Endodermal cell (in vitro differentiated cells): ENCODE measurements around the gene BLACAT1. TPM values are rescaled to one million over a fixed set of nuclear protein-coding genes. Genes with fewer than 3 reads are reported as not detected.
"Not testable (repeated sequence)": the region's sequence is repeated elsewhere in the genome, so short reads cannot be mapped to it uniquely, and the experiment has no call there.

ENCODE experiments used
- DNase-seq: peaks from one replicate; pipeline ENCODE4 v3.0.0-alpha.2; 2017
- H3K27ac ChIP-seq: 2 replicates; pipeline ENCODE4 v1.5.1; 2013; ENCODE audit warnings: mild to moderate bottlenecking, low read depth, low read length, moderate library complexity
- H3K27me3 ChIP-seq: 2 replicates; pipeline ENCODE4 v1.6.1; 2013; ENCODE audit warnings: mild to moderate bottlenecking, low read length, moderate library complexity; ENCODE audit not compliant: insufficient read depth, control insufficient read depth, poor library complexity, severe bottlenecking
- H3K36me3 ChIP-seq: 2 replicates; pipeline ENCODE4 v1.7.0; 2013; ENCODE audit warnings: mild to moderate bottlenecking, low read length, moderate library complexity; ENCODE audit not compliant: control insufficient read depth, insufficient read depth
- H3K4me1 ChIP-seq: one replicate; pipeline ENCODE4 v1.7.0; 2013; ENCODE audit warnings: low read length; ENCODE audit not compliant: control insufficient read depth, insufficient read depth
- H3K4me3 ChIP-seq: 2 replicates; pipeline ENCODE4 v1.5.1; 2013; ENCODE audit warnings: mild to moderate bottlenecking, low read length, moderate library complexity
- H3K9ac ChIP-seq: 2 replicates; pipeline ENCODE4 v1.6.1; 2013; ENCODE audit warnings: mild to moderate bottlenecking, low read length, moderate library complexity; ENCODE audit not compliant: poor library complexity, severe bottlenecking; ENCODE audit errors: extremely low read depth
- H3K9me3 ChIP-seq: 2 replicates; pipeline ENCODE4 v1.6.1; 2013; ENCODE audit warnings: mild to moderate bottlenecking, low read length, moderate library complexity; ENCODE audit not compliant: control insufficient read depth
- H3K27ac Mint-ChIP-seq: 2 replicates; pipeline ENCODE4 v1.8.0; 2020; ENCODE audit warnings: mixed read lengths
- H3K27me3 Mint-ChIP-seq: 2 replicates; pipeline ENCODE4 v1.8.0; 2021; ENCODE audit warnings: mild to moderate bottlenecking, mixed read lengths; ENCODE audit not compliant: insufficient read depth
- H3K36me3 Mint-ChIP-seq: 2 replicates; pipeline ENCODE4 v1.8.0; 2020; ENCODE audit warnings: low read depth, mixed read lengths
- H3K4me1 Mint-ChIP-seq: 2 replicates; pipeline ENCODE4 v1.8.0; 2020; ENCODE audit warnings: mixed read lengths
- H3K4me3 Mint-ChIP-seq: 2 replicates; pipeline ENCODE4 v1.8.0; 2020; ENCODE audit warnings: mild to moderate bottlenecking, moderate library complexity, mixed read lengths
- H3K9me3 Mint-ChIP-seq: 2 replicates; pipeline ENCODE4 v1.8.0; 2020; ENCODE audit warnings: mild to moderate bottlenecking, mixed read lengths
- WGBS, 2 experiments: methylation state at CpG; one replicate each; pipeline versions ENCODE4 v1.1.5 to v1.1.7; 2013; ENCODE audit warnings: missing lambda C conversion rate in 2 of 2, mixed read lengths in 1 of 2; ENCODE audit not compliant: insufficient coverage in 1 of 2, insufficient read length in 1 of 2; 5-methylcytosine and 5-hydroxymethylcytosine counted together
- total RNA-seq, 2 donors: library from RNA; stranded (reverse); fragmentation: NEBNext Ultra II Directional in 1 of 2; extraction: Animal tissue kit (Norgen Biotek cat#: 25700) in 1 of 2; gene quantifications; 2 replicates in 1 of 2; 3 replicates in 1 of 2; pipeline ENCODE4 v1.2.1, GENCODE V29; 2021
- TF ChIP-seq, protein P1 (sequence below): fragments of 200-600 bp; sonication (generic); conservative IDR thresholded peaks from 2 replicates; pipeline ENCODE4 v1.5.0; 2021; ENCODE audit warnings: antibody characterized with exemption, mild to moderate bottlenecking

BLACAT1 gene
- total RNA-seq, 2 donors from 2014 or later: 7.4 to 7.6 TPM

DNA sequence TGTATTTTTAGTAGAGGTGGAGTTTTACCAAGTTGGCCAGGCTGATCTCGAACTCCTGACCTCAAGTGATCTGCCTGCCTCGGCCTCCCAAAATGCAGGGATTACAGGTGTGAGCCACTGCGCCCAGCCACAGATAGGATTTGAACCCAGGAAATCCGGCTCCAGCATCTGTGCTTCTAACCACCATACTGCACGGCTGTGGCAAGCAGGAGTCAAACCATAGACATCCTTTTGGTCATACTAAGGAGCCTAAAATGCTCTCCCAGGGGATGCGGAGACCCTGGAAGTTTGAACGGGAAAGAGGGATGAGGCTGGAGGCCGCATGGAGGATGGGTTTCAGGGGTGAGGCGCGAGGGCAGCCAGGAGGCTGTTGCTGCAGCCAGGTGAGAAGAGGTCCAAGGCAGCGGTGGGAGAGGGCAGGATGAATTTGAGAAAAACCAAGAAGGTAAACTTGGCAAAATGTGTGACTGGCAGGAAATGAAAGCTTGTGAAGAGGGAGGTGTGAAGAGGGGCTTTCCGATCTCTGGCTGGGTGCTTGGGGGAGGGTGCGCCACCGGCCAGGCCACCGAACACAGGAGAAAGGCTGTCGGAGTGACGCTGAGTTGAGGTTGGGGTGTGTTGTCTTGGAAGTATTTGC lies 24.6 kb upstream of the BLACAT1 start:
- TF ChIP-seq, protein P1, sequence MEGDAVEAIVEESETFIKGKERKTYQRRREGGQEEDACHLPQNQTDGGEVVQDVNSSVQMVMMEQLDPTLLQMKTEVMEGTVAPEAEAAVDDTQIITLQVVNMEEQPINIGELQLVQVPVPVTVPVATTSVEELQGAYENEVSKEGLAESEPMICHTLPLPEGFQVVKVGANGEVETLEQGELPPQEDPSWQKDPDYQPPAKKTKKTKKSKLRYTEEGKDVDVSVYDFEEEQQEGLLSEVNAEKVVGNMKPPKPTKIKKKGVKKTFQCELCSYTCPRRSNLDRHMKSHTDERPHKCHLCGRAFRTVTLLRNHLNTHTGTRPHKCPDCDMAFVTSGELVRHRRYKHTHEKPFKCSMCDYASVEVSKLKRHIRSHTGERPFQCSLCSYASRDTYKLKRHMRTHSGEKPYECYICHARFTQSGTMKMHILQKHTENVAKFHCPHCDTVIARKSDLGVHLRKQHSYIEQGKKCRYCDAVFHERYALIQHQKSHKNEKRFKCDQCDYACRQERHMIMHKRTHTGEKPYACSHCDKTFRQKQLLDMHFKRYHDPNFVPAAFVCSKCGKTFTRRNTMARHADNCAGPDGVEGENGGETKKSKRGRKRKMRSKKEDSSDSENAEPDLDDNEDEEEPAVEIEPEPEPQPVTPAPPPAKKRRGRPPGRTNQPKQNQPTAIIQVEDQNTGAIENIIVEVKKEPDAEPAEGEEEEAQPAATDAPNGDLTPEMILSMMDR: no peak
- peak; percentile 75 for DNase-seq
- no peaks in the 10 kb centered on the region for H3K36me3 ChIP-seq
- Mint-ChIP-seq H3K4me3 (no peak overlapping the region), H3K27ac (no peak overlapping the region), H3K36me3 (no peaks in the 10 kb centered on the region), H3K9me3 (peaks cover 7% of the 10 kb centered on the region), H3K27me3 (peaks cover 31% of the 10 kb centered on the region), H3K4me1 (peaks cover 18% of the 10 kb centered on the region)
- no peak overlapping the region for H3K4me3 ChIP-seq
- no peaks in the 10 kb centered on the region for H3K27me3 ChIP-seq
- H3K9ac ChIP-seq: no peak overlapping the region
- peaks cover 6% of the 10 kb centered on the region for H3K9me3 ChIP-seq
- peaks cover 4% of the 10 kb centered on the region for H3K4me1 ChIP-seq
- 73 to 78% methylated on average over 10 to 17 of the region's 17 CpGs for WGBS, 2 experiments
- no peak overlapping the region for H3K27ac ChIP-seq

DNA sequence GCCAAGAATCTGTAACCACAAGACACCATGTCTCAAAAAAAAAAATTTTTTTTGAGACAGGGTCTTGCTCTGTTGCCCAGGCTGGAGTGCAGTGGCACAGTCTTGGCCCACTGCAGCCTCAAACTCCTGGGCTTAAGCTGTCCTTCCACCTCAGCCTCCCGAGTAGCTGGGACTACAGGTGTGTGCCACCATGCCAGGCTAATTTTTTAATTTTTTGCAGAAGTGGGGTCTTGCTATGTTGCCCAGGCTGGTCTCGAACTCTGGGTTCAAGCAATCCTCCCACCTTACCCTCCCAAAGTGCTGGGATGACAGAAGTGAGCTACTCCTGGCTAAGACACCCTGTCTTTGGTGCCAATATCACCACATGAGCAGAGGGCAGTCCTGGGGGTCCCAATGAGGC lies 23.1 kb upstream of the BLACAT1 start:
- Mint-ChIP-seq H3K9me3 (peaks cover 16% of the 10 kb centered on the region), H3K27me3 (peaks cover 25% of the 10 kb centered on the region)
- not testable (repeated sequence) for H3K27me3 ChIP-seq

DNA sequence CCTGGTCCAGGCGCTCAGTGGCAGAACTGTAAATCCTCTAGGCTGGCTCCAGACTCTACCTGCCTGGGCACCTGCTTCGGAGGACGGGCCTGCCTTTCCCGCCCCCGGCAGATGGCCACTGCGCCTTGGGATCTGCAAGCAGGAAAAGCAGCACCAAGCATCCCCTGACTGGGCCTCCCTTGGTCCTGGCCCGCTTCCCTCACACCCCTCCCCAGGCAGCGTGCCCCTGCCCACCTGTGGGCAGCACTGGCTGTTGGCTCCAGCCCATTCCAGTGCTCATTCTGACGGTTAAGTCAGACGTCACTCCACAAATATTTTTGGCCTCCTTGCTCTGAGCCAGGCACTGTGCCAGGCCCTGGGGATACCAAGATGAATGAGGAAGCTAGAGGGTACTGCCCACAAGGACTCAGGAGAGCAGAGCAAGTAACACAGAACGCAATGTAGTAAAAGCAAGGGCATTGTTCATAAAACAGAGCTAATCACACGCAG lies 22.0 kb upstream of the BLACAT1 start:
- DNase-seq: no peak
- no peaks in the 10 kb centered on the region for H3K36me3 ChIP-seq
- TF ChIP-seq, protein P1: peak; percentile 18
- no peaks in the 10 kb centered on the region for H3K36me3 Mint-ChIP-seq
- H3K4me3 Mint-ChIP-seq: no peak overlapping the region
- H3K9ac ChIP-seq: no peak overlapping the region
- no peak overlapping the region for H3K4me3 ChIP-seq
- peaks cover 18% of the 10 kb centered on the region for H3K4me1 Mint-ChIP-seq
- no peaks in the 10 kb centered on the region for H3K27me3 ChIP-seq
- H3K27ac Mint-ChIP-seq: no peak overlapping the region
- peaks cover 4% of the 10 kb centered on the region for H3K4me1 ChIP-seq
- peaks cover 17% of the 10 kb centered on the region for H3K27me3 Mint-ChIP-seq
- H3K27ac ChIP-seq: no peak overlapping the region
- 88 to 91% methylated on average over 12 of the region's 12 CpGs for WGBS, 2 experiments
- peaks cover 16% of the 10 kb centered on the region for H3K9me3 ChIP-seq
- peaks cover 16% of the 10 kb centered on the region for H3K9me3 Mint-ChIP-seq

More for the DNA sequence above, 23.1 kb upstream of the BLACAT1 start:
- peaks cover 16% of the 10 kb centered on the region for H3K9me3 ChIP-seq
- H3K36me3 ChIP-seq, H3K27ac Mint-ChIP-seq, H3K36me3 Mint-ChIP-seq, DNase-seq, H3K4me3 Mint-ChIP-seq, H3K4me3 ChIP-seq, H3K27ac ChIP-seq, H3K9ac ChIP-seq, H3K4me1 ChIP-seq: not testable (repeated sequence)
- 88 to 94% methylated on average over 2 of the region's 2 CpGs for WGBS, 2 experiments
- peaks cover 18% of the 10 kb centered on the region for H3K4me1 Mint-ChIP-seq
